Neutrophil (primary cell): ENCODE data around the gene ERMP1.
"Not testable (repeated sequence)": the region's sequence is repeated elsewhere in the genome, so short reads cannot be mapped to it uniquely, and the experiment has no call there.

ENCODE experiments used
- H3K27ac ChIP-seq: fragments of 200-600 bp; sonication (generic); 2 replicates; pipeline ENCODE4 v1.5.1; 2016; ENCODE audit warnings: mild to moderate bottlenecking, moderate library complexity
- H3K27me3 ChIP-seq: fragments of 200-600 bp; sonication (generic); 2 replicates; pipeline ENCODE4 v1.6.0; 2016; ENCODE audit warnings: mild to moderate bottlenecking
- H3K36me3 ChIP-seq: fragments of 200-600 bp; sonication (generic); 2 replicates; pipeline ENCODE4 v1.5.1; 2017
- H3K4me1 ChIP-seq, 2 experiments: fragments of 200-600 bp in 1 of 2; sonication (generic) in 1 of 2; 1 replicate in 1 of 2; 2 replicates in 1 of 2; pipeline versions ENCODE4 v1.5.1 to v1.6.1; 2013 to 2016; ENCODE audit warnings: low read depth in 1 of 2, low read length in 1 of 2, mild to moderate bottlenecking in 1 of 2, moderate library complexity in 1 of 2; ENCODE audit not compliant: control insufficient read depth in 1 of 2, insufficient read depth in 1 of 2
- H3K4me3 ChIP-seq, 2 experiments: fragments of 200-600 bp in 1 of 2; sonication (generic) in 1 of 2; 1 replicate in 1 of 2; 2 replicates in 1 of 2; pipeline ENCODE4 v1.5.1; 2013 to 2016; ENCODE audit warnings: low read depth in 1 of 2, low read length in 1 of 2, mild to moderate bottlenecking in 1 of 2, moderate library complexity in 1 of 2
- H3K9me3 ChIP-seq: fragments of 200-600 bp; sonication (generic); 2 replicates; pipeline ENCODE4 v1.5.1; 2016
- TF ChIP-seq, protein P1 (sequence below): fragments of 200-600 bp; sonication (generic); IDR thresholded peaks from 2 replicates; pipeline ENCODE4 v1.5.1; 2016; ENCODE audit warnings: antibody characterized with exemption

The ERMP1 gene

DNA sequence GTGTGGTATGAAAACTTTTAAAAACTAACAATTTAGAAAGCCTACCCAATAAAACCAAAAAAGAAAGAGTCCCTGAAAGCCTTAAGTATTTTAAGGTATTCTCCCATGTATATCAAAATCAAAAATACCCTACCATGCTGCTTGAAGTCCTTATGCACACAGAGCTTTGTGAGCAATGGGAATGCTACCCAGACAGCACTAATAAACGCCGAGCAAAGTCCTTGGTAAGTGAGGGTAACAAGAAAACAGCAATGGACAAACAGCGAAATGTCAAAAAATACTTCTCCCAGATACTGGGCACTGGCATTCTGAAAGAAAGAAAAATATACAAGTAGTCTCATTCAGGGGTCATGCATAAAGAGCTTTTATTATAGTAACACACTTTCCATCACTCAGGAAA lies 27.4 kb downstream of the ERMP1 start:
- Histone ChIP-seq H3K27ac (no peak overlapping the region), H3K4me3 (no peak overlapping the region), H3K36me3 (peaks cover 14% of the 10 kb centered on the region), H3K27me3 (no peaks in the 10 kb centered on the region), H3K4me1 (no peaks in the 10 kb centered on the region), H3K9me3 (no peaks in the 10 kb centered on the region)
- TF ChIP-seq, protein P1, sequence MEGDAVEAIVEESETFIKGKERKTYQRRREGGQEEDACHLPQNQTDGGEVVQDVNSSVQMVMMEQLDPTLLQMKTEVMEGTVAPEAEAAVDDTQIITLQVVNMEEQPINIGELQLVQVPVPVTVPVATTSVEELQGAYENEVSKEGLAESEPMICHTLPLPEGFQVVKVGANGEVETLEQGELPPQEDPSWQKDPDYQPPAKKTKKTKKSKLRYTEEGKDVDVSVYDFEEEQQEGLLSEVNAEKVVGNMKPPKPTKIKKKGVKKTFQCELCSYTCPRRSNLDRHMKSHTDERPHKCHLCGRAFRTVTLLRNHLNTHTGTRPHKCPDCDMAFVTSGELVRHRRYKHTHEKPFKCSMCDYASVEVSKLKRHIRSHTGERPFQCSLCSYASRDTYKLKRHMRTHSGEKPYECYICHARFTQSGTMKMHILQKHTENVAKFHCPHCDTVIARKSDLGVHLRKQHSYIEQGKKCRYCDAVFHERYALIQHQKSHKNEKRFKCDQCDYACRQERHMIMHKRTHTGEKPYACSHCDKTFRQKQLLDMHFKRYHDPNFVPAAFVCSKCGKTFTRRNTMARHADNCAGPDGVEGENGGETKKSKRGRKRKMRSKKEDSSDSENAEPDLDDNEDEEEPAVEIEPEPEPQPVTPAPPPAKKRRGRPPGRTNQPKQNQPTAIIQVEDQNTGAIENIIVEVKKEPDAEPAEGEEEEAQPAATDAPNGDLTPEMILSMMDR = no peak

DNA sequence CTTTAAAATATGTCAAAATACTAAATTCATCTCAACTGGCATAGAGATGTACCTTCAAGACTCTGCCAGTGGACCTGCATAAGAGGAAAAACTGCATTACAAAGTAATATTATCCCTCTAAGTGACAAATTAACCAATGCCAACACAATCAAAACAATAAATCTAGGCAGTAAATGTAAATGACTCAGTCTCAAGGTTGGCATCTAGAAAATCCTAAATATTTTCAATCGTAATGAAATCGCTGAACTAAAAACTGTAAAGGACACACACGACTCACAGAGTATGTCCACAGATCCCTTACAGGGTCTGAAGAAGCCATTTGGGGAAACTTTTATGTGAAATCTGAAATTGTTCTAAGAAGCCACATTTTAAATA lies 31.2 kb downstream of the ERMP1 start:
- H3K36me3 ChIP-seq = peaks cover 17% of the 10 kb centered on the region
- H3K27me3 ChIP-seq = no peaks in the 10 kb centered on the region
- TF ChIP-seq, protein P1 = no peak
- no peaks in the 10 kb centered on the region for H3K4me1 ChIP-seq
- no peak overlapping the region for H3K4me3 ChIP-seq
- H3K9me3 ChIP-seq = no peaks in the 10 kb centered on the region
- no peak overlapping the region for H3K27ac ChIP-seq

GRCh38 chr9:5800969-5801738 lies 31.8 kb downstream of the ERMP1 start:
- H3K9me3 ChIP-seq = no peaks in the 10 kb centered on the region
- no peak overlapping the region for H3K4me3 ChIP-seq
- H3K27me3 ChIP-seq = no peaks in the 10 kb centered on the region
- H3K4me1 ChIP-seq = no peaks in the 10 kb centered on the region
- TF ChIP-seq, protein P1 = no peak
- peaks cover 18% of the 10 kb centered on the region for H3K36me3 ChIP-seq
- no peak overlapping the region for H3K27ac ChIP-seq

GRCh38 chr9:5800378-5800777 lies 32.5 kb downstream of the ERMP1 start:
- peaks cover 18% of the 10 kb centered on the region for H3K36me3 ChIP-seq
- not testable (repeated sequence) for H3K27ac ChIP-seq, H3K27me3 ChIP-seq, H3K4me1 ChIP-seq, H3K9me3 ChIP-seq, H3K4me3 ChIP-seq

GRCh38 chr9:5799314-5799713 lies 33.6 kb downstream of the ERMP1 start:
- no peaks in the 10 kb centered on the region for H3K9me3 ChIP-seq
- no peak overlapping the region for H3K27ac ChIP-seq
- no peaks in the 10 kb centered on the region for H3K4me1 ChIP-seq
- TF ChIP-seq, protein P1 = no peak
- H3K36me3 ChIP-seq = peaks cover 18% of the 10 kb centered on the region
- H3K27me3 ChIP-seq = no peaks in the 10 kb centered on the region
- H3K4me3 ChIP-seq = no peak overlapping the region

DNA sequence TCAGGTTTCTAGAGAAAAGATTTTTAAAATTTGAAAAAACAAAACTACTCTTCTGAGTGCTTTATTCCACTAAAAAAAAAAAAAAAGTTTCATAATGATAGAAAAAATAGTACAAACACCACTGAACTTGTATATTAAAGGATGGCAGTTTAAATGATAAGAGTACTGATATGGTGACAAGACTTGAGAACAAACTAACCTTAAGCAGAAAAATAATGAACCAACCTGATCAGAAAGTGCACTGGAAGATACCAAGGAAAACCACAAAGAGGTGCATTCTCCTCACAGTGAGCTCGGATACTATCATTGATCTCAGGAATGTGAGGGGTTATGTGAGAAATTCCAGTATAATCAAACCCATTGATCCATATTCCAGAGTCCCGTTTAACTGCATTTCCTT lies 34.3 kb downstream of the ERMP1 start:
- TF ChIP-seq, protein P1 = no peak

More for the DNA sequence above, 34.3 kb downstream of the ERMP1 start:
- Histone ChIP-seq H3K27ac (no peak overlapping the region), H3K36me3 (peaks cover 18% of the 10 kb centered on the region), H3K4me3 (no peak overlapping the region), H3K9me3 (no peaks in the 10 kb centered on the region), H3K4me1 (no peaks in the 10 kb centered on the region), H3K27me3 (no peaks in the 10 kb centered on the region)
